ENCODE data around the gene PLEKHH1.

DNA sequence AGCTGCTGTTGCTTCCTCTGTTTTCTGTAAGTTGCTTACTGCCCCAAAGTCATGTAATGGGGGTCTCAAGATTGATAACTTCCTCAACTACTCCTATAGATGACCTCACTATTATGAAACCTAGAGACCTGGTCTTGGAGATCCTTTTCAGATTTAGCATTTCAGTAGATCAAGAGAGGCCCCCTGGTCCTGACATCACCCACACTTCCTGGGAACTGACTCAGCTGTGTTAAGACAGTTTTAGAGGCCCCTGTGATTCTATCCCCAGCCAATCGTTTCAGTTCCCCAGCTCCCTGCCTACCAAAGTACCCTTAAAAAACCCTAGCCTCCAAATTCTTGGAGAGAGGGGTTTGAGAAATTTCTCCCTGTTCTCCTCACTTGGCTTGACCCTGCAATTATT, 77.4 kb downstream of the PLEKHH1 start:
- TF ChIP-seq CTCF (IDR thresholded peaks at IDR 0.05; ENCODE audit: low read depth, low read length) (no peak), MYC (IDR thresholded peaks at IDR 0.05; ENCODE audit: low read depth, low read length) (no peak), POLR2A (IDR thresholded peaks at IDR 0.05; ENCODE audit: extremely low read depth, insufficient read length) (no peak)

Data from NB4 (cell line).